Choroid plexus epithelial cell (primary cell): ENCODE results near the gene GSTO1.

Experiments used
- DNase-seq: peaks from one replicate; pipeline ENCODE4 v3.0.0-alpha.2; 2010; ENCODE audit warnings: low read depth
- H3K4me3 ChIP-seq: 2 replicates; pipeline ENCODE4 v1.5.1; 2011; ENCODE audit warnings: low read depth, mild to moderate bottlenecking, control low read depth, low read length, moderate library complexity
- CTCF ChIP-seq: conservative IDR thresholded peaks from 2 replicates; pipeline ENCODE4 v1.5.1; 2011; ENCODE audit warnings: low read depth, mild to moderate bottlenecking, control low read depth, inconsistent platforms, low read length, moderate library complexity

GSTO1 gene

GRCh38 chr10:104260775-104261115 lies 6.1 kb downstream of the GSTO1 start:
- no peak overlapping the region for H3K4me3 ChIP-seq
- TF ChIP-seq CTCF: no peak
- DNase-seq: peak; percentile 80

GRCh38 chr10:104262055-104262454 lies 7.4 kb downstream of the GSTO1 start:
- no peak overlapping the region for H3K4me3 ChIP-seq
- TF ChIP-seq CTCF: no peak
- no peak for DNase-seq

GRCh38 chr10:104264783-104265182 lies 10.1 kb downstream of the GSTO1 start:
- no peak overlapping the region for H3K4me3 ChIP-seq
- TF ChIP-seq CTCF: no peak
- no peak for DNase-seq

- TF ChIP-seq CTCF: no peak
- H3K4me3 ChIP-seq: peak overlapping the region; percentile 83
- no peak for DNase-seq
These were observed 13.2 kb downstream of the GSTO1 start for GRCh38 chr10:104267721-104268404.

- peak overlapping the region; percentile 83 for H3K4me3 ChIP-seq
- TF ChIP-seq CTCF: no peak
- peak; percentile 31 for DNase-seq
These were observed 13.7 kb downstream of the GSTO1 start for GRCh38 chr10:104268405-104268712.

- H3K4me3 ChIP-seq: peak within 1 kb of the TSS; percentile 83
- DNase-seq: peak; percentile 100
- TF ChIP-seq CTCF: no peak
These were observed 14.3 kb downstream of the GSTO1 start, which contains the start of gene GSTO2 for GRCh38 chr10:104268713-104269645. Gene GSTO2 (plus strand): TSS chr10:104269184. CDS start chr10:104274916, 5,732 bp downstream.
